Measurements from ENCODE around the gene SPOCK2. TPM values are rescaled to one million over a fixed set of nuclear protein-coding genes. Genes with fewer than 3 reads are reported as not detected.

SPOCK2 gene
- total RNA-seq, 1 experiment from 2014 or later = 1.8 TPM

GRCh38 chr10:72053690-72054089 is 34.7 kb downstream of the SPOCK2 start:
- Mint-ChIP-seq H3K4me3 (no peak overlapping the region), H3K4me1 (peaks cover 15 to 16% of the 10 kb centered on the region in 2 experiments), H3K27ac (no peak overlapping the region), H3K27me3 (ENCODE audit: low read depth) (peaks cover 4% of the 10 kb centered on the region), H3K36me3 (ENCODE audit: insufficient read depth in 1 of 3, low read depth in 3 of 3) (no peaks in the 10 kb centered on the region), H3K9me3 (peaks cover 0 to 4% of the 10 kb centered on the region in 2 experiments; a peak in 1 of 5 replicates)
- no peak overlapping the region for H3K56ac ChIP-seq (ENCODE audit: insufficient read length, low read depth, low read length)
- no peak overlapping the region for H4K8ac ChIP-seq (replicated peaks; ENCODE audit: insufficient read length, low read depth, low read length)
- H4K91ac ChIP-seq (ENCODE audit: insufficient read length, low read depth, low read length) = no peak overlapping the region
- H3K4ac ChIP-seq (ENCODE audit: low read depth, low read length) = no peak overlapping the region
- H3K79me1 ChIP-seq (ENCODE audit: insufficient read depth, low read depth, low read length, poor library complexity, severe bottlenecking) = no peaks in the 10 kb centered on the region
- H2BK120ac ChIP-seq (ENCODE audit: low read depth, low read length, poor library complexity, severe bottlenecking) = peak overlapping the region; percentile 76
- H4K5ac ChIP-seq (ENCODE audit: insufficient read length, low read depth, low read length) = no peak overlapping the region
- H2BK15ac ChIP-seq (ENCODE audit: low read depth, low read length) = no peak overlapping the region
- no peak overlapping the region for H2BK12ac ChIP-seq (ENCODE audit: insufficient read length, low read depth, low read length)
- H3K9me3 ChIP-seq (ENCODE audit: control insufficient read depth, low read depth, low read length) = no peaks in the 10 kb centered on the region
- H3K4me2 ChIP-seq (ENCODE audit: insufficient read depth, insufficient read length, low read length) = no peak overlapping the region
- H3K23me2 ChIP-seq (ENCODE audit: insufficient read length, low read depth, low read length, poor library complexity, severe bottlenecking) = no peaks in the 10 kb centered on the region
- no peak overlapping the region for H3T11ph ChIP-seq (ENCODE audit: low read length)
- H2AK5ac ChIP-seq (ENCODE audit: insufficient read length, low read length) = no peak overlapping the region
- no peak overlapping the region for H3K27ac ChIP-seq (ENCODE audit: insufficient read length, low read depth, low read length)
- H2AFZ ChIP-seq (ENCODE audit: low read length) = no peak overlapping the region
- no peaks in the 10 kb centered on the region for H4K20me1 ChIP-seq (ENCODE audit: control insufficient read depth, insufficient read depth, insufficient read length)
- no peaks in the 10 kb centered on the region for H3K4me1 ChIP-seq (ENCODE audit: insufficient read depth, low read length)
- no peak overlapping the region for H3K23ac ChIP-seq (ENCODE audit: insufficient read length, low read depth, low read length)
- H3K27me3 ChIP-seq (ENCODE audit: insufficient read depth, low read length) = no peaks in the 10 kb centered on the region
- H2BK5ac ChIP-seq (ENCODE audit: insufficient read length, low read length) = no peak overlapping the region
- H3K18ac ChIP-seq (ENCODE audit: insufficient read length, low read depth, low read length) = no peak overlapping the region
- no peaks in the 10 kb centered on the region for H3K79me2 ChIP-seq (ENCODE audit: insufficient read depth, low read length)
- no peak overlapping the region for H3K9ac ChIP-seq (ENCODE audit: extremely low read depth, insufficient read length, low read length)
- H2BK20ac ChIP-seq (ENCODE audit: low read depth, low read length, poor library complexity, severe bottlenecking) = no peak overlapping the region
- no peak for TF ChIP-seq CTCF (conservative IDR thresholded peaks at IDR 0.05)
- H3K14ac ChIP-seq (ENCODE audit: insufficient read depth, low read length) = no peak overlapping the region
- DNase-seq = no peak
- WGBS (ENCODE audit: extremely low coverage, insufficient read length, low lambda C conversion rate) = no CpG with 5 or more reads among the region's 7 CpGs
